Right cardiac atrium (tissue), 5 donors: Measurements from ENCODE around the gene SOCS7. TPM values are rescaled to one million over a fixed set of nuclear protein-coding genes. Genes with fewer than 3 reads are reported as not detected.

ENCODE experiments used
- ATAC-seq, 2 donors: fragments of 200-7000 bp; cut with Tn5 transposase; one replicate each; pipeline versions ENCODE4 v1.8.0 to v1.9.1; 2020; ENCODE audit warnings: moderate library complexity in 2 of 2, mild to moderate bottlenecking in 1 of 2
- DNase-seq, 3 donors: peaks; one replicate each; pipeline ENCODE4 v3.0.0-alpha.2; 2020
- H3K27ac ChIP-seq: one replicate; pipeline ENCODE4 v1.5.1; 2013; ENCODE audit warnings: mild to moderate bottlenecking, low read length, control low read depth, moderate library complexity
- H3K27me3 ChIP-seq: one replicate; pipeline ENCODE4 v1.6.1; 2013; ENCODE audit not compliant: control insufficient read depth, insufficient read depth
- H3K4me1 ChIP-seq: one replicate; pipeline ENCODE4 v1.6.1; 2013; ENCODE audit warnings: low read length; ENCODE audit not compliant: control insufficient read depth, insufficient read depth
- H3K4me3 ChIP-seq: one replicate; pipeline ENCODE4 v1.5.1; 2013; ENCODE audit warnings: low read length, control low read depth
- H3K9me3 ChIP-seq: one replicate; pipeline ENCODE4 v1.6.1; 2013; ENCODE audit warnings: low read length; ENCODE audit not compliant: control insufficient read depth
- WGBS: extraction: QIAGEN DNeasy Blood & Tissue Kit; methylation state at CpG from one replicate; pipeline ENCODE4 v1.1.7; 2013; 5-methylcytosine and 5-hydroxymethylcytosine counted together
- intact Hi-C, 4 donors: fragments of 100-400 bp; cut with DNase I; formaldehyde crosslinking; loops; one replicate each; pipeline versions ENCODE4 v1.11.0 to v1.14.0; 2022 to 2023
- polyA plus RNA-seq: library from polyadenylated mRNA; stranded (reverse); fragments of 200-250 nt; gene quantifications from one replicate; pipeline ENCODE4 v1.2.3, GENCODE V29; 2013
- total RNA-seq, 4 donors: library from RNA; stranded (reverse); fragmentation: NEBNext Ultra II Directional; extraction: Animal tissue kit (Norgen Biotek cat#: 25700); gene quantifications; one replicate each; pipeline ENCODE4 v1.2.1, GENCODE V29; 2021
- donor health status: healthy with polysubstance abuse.
- donor health status: DM: no; HTN: yes; CAD: no.
- donor health status: DM: no; HTN: no; CAD: no.
- donor health status: DM: no; HTN: yes; CAD: no; lungs with severe emphysema.
- donor health status: DM: yes; HTN: yes; CAD: no.

SOCS7 gene
- total and polyA plus RNA-seq, 5 donors: 7.4 to 16.4 (median 14.5) TPM

GRCh38 chr17:38338053-38338452 is 13.6 kb upstream of the SOCS7 start:
- no peak for DNase-seq
- Histone ChIP-seq H3K4me1 (no peaks in the 10 kb centered on the region), H3K27me3 (no peaks in the 10 kb centered on the region), H3K9me3 (no peaks in the 10 kb centered on the region), H3K27ac (no peak overlapping the region), H3K4me3 (no peak overlapping the region)
- WGBS: 70% methylated on average over 5 of the region's 5 CpGs
- no peak for ATAC-seq
- intact Hi-C loops: no loop called here

- Histone ChIP-seq H3K9me3 (no peaks in the 10 kb centered on the region), H3K27me3 (no peaks in the 10 kb centered on the region), H3K4me1 (no peaks in the 10 kb centered on the region), H3K4me3 (no peak overlapping the region), H3K27ac (no peak overlapping the region)
- no peak for DNase-seq
- intact Hi-C loops: no loop called here
- 93% methylated on average over 4 of the region's 4 CpGs for WGBS
- no peak for ATAC-seq
Observed at GRCh38 chr17:38338535-38338934, 13.1 kb upstream of the SOCS7 start.

GRCh38 chr17:38339891-38340290 is 11.8 kb upstream of the SOCS7 start:
- no peak overlapping the region for H3K27ac ChIP-seq
- no peaks in the 10 kb centered on the region for H3K9me3 ChIP-seq
- H3K4me1 ChIP-seq: no peaks in the 10 kb centered on the region
- intact Hi-C loops: no loop called here
- H3K4me3 ChIP-seq: no peak overlapping the region
- ATAC-seq (no peak), DNase-seq (no peak)
- no peaks in the 10 kb centered on the region for H3K27me3 ChIP-seq

GRCh38 chr17:38341035-38341721 is 10.5 kb upstream of the SOCS7 start:
- 47% methylated on average over 5 of the region's 5 CpGs for WGBS
- Histone ChIP-seq H3K27ac (no peak overlapping the region), H3K4me1 (no peaks in the 10 kb centered on the region), H3K27me3 (no peaks in the 10 kb centered on the region), H3K9me3 (no peaks in the 10 kb centered on the region), H3K4me3 (no peak overlapping the region)
- ATAC-seq: peak; percentile 59 to 72
- intact Hi-C loops: no loop called here
- DNase-seq: peak; percentile 71 to 89 (median 87)

- H3K9me3 ChIP-seq: no peaks in the 10 kb centered on the region
- H3K27ac ChIP-seq: no peak overlapping the region
- 87% methylated on average over 18 of the region's 18 CpGs for WGBS
- ATAC-seq (no peak), DNase-seq (peak in 1 of 3 donors; percentile 39)
- intact Hi-C loops: no loop called here
- H3K27me3 ChIP-seq: no peaks in the 10 kb centered on the region
- H3K4me1 ChIP-seq: no peaks in the 10 kb centered on the region
- no peak overlapping the region for H3K4me3 ChIP-seq
Observed at GRCh38 chr17:38342886-38343607, 8.6 kb upstream of the SOCS7 start.

GRCh38 chr17:38343608-38344419 is 7.8 kb upstream of the SOCS7 start, which contains the start of gene GPR179:
TSS of gene GPR179 (minus strand) at chr17:38343956. CDS start at chr17:38343789, 167 bp downstream.
- 72% methylated on average over 18 of the region's 18 CpGs for WGBS
- Histone ChIP-seq H3K9me3 (no peaks in the 10 kb centered on the region), H3K4me3 (no peak within 1 kb of the TSS), H3K27me3 (no peaks in the 10 kb centered on the region), H3K4me1 (no peaks in the 10 kb centered on the region), H3K27ac (no peak within 1 kb of the TSS)
- intact Hi-C loops: no loop called here
- DNase-seq (peak in 1 of 3 donors; percentile 11), ATAC-seq (peak in 1 of 2 donors; percentile 17)

GRCh38 chr17:38344420-38344745 is 7.3 kb upstream of the SOCS7 start:
- intact Hi-C loops: no loop called here
- Histone ChIP-seq H3K9me3 (no peaks in the 10 kb centered on the region), H3K27ac (no peak overlapping the region), H3K4me3 (no peak overlapping the region), H3K4me1 (no peaks in the 10 kb centered on the region), H3K27me3 (no peaks in the 10 kb centered on the region)
- WGBS: 80% methylated on average over 3 of the region's 3 CpGs
- no peak for ATAC-seq
- no peak for DNase-seq

GRCh38 chr17:38345743-38346142 is 5.9 kb upstream of the SOCS7 start:
- H3K27ac ChIP-seq: no peak overlapping the region
- ATAC-seq: no peak
- no peaks in the 10 kb centered on the region for H3K9me3 ChIP-seq
- DNase-seq: peak in 1 of 3 donors; percentile 10
- no peak overlapping the region for H3K4me3 ChIP-seq
- intact Hi-C loops: loop anchor here in 1 of 4 donors (5.0 kb wide), 1 partner anchor 67 kb away; no protein-coding TSS in a partner anchor
- 93% methylated on average over 7 of the region's 7 CpGs for WGBS
- H3K27me3 ChIP-seq: no peaks in the 10 kb centered on the region
- no peaks in the 10 kb centered on the region for H3K4me1 ChIP-seq

- WGBS: 16% methylated on average over 8 of the region's 8 CpGs
- intact Hi-C loops: loop anchor here in 3 of 4 donors (2.0 to 5.0 kb wide), 4 partner anchors 62 to 70 kb away; no protein-coding TSS in a partner anchor
- Histone ChIP-seq H3K4me1 (no peaks in the 10 kb centered on the region), H3K27me3 (no peaks in the 10 kb centered on the region), H3K9me3 (no peaks in the 10 kb centered on the region), H3K27ac (no peak overlapping the region), H3K4me3 (no peak overlapping the region)
- ATAC-seq: peak; percentile 47 to 58
- peak; percentile 80 to 93 (median 92) for DNase-seq
Observed at GRCh38 chr17:38349097-38349730, 2.4 kb upstream of the SOCS7 start.

- H3K9me3 ChIP-seq: no peaks in the 10 kb centered on the region
- no peak overlapping the region for H3K4me3 ChIP-seq
- no peak for ATAC-seq
- DNase-seq: no peak
- no peaks in the 10 kb centered on the region for H3K27me3 ChIP-seq
- intact Hi-C loops: loop anchor here in 1 of 4 donors (10.0 kb wide), 1 partner anchor 155 kb away; no protein-coding TSS in a partner anchor
- WGBS: 96% methylated on average over 2 of the region's 2 CpGs
- no peak overlapping the region for H3K27ac ChIP-seq
- peaks cover 5% of the 10 kb centered on the region for H3K4me1 ChIP-seq
Observed at GRCh38 chr17:38350035-38350434, 1.6 kb upstream of the SOCS7 start.
